Left kidney (tissue), 2 donors: Measurements from ENCODE around the gene SIVA1. TPM values are rescaled to one million over a fixed set of nuclear protein-coding genes. Genes with fewer than 3 reads are reported as not detected.

ENCODE experiments used
- DNase-seq: peaks from one replicate; pipeline ENCODE4 v3.0.0-alpha.2; 2013
- polyA plus RNA-seq: library from polyadenylated mRNA; unstranded; fragments of 120-200 nt; gene quantifications from one replicate; pipeline ENCODE4 v1.2.1, GENCODE V29; 2013; ENCODE audit not compliant: insufficient read length

The SIVA1 gene
- polyA plus RNA-seq, 1 donor = 52.3 TPM

DNA sequence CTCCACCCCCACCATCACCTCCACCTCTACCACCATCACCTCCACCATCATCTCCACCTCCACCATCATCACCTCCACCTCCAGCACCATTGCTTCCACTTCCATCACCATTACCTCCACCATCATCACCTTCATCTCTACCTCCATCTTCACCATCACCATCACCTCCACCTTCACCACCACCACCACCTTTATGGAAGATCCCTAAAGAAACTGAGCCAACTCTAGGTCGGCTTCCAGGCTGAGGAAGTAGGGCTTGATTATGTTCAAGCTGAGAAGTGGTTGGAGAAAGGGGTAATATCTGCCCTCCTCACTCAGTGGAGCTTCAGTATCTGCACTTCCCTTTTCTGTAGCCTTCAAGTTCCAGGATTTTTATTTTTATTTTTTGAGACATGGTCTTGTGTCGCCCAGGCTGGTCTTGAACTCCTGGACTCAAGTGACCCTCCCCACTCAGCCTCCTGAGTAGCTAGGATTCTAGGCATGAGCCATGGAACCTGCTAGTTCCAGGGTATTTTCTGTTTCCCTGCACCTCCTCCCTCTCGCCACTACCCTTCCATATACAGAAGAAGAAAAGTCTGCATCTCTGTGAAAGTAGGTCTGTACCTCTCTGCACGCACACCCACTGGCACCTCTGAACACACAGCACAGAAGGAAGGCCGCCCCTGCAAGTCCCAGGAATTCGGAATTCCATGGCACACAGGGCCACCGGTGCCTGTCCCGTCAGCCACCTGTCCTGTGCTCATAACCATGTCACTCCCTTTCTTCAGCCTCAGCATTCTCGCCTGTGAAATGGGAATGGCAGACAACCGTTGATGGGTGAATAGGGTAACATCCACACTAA lies 53.9 kb downstream of the SIVA1 start:
- DNase-seq = no peak

- no peak for DNase-seq
Observed at GRCh38 chr14:104808456-104808855, 55.5 kb downstream of the SIVA1 start.

Other genes starting within 250 kb of the SIVA1 start
- not detected for gene C14orf180, start 173.4 kb upstream of the SIVA1 start, polyA plus RNA-seq
- 0.60 TPM for gene TMEM179, start 148.4 kb upstream of the SIVA1 start, polyA plus RNA-seq
- gene INF2, start 63.5 kb upstream of the SIVA1 start, polyA plus RNA-seq = 38.9 TPM
- gene ADSS1, start 28.9 kb upstream of the SIVA1 start, polyA plus RNA-seq = 16.0 TPM
- 96.9 TPM for gene AKT1, start 42.6 kb downstream of the SIVA1 start, polyA plus RNA-seq
- gene ZBTB42, start 48.0 kb downstream of the SIVA1 start, polyA plus RNA-seq = 3.1 TPM
- 11.7 TPM for gene CEP170B, start 112.1 kb downstream of the SIVA1 start, polyA plus RNA-seq
- gene PLD4, start 171.7 kb downstream of the SIVA1 start, polyA plus RNA-seq = 2.5 TPM
- 2.2 TPM for gene AHNAK2, start 225.2 kb downstream of the SIVA1 start, polyA plus RNA-seq
- 25.0 TPM for gene CLBA1, start 232.6 kb downstream of the SIVA1 start, polyA plus RNA-seq